Breast epithelium (tissue), 4 donors: ENCODE data around the gene PGP. TPM values are rescaled to one million over a fixed set of nuclear protein-coding genes. Genes with fewer than 3 reads are reported as not detected.

ENCODE experiments used
- DNase-seq, 2 donors: peaks; one replicate each; pipeline ENCODE4 v3.0.0-alpha.2; 2019; ENCODE audit warnings: low spot score in 2 of 2
- H3K27ac ChIP-seq, 2 donors: fragments of 200-600 bp; sonication (generic) in 1 of 2; one replicate each; pipeline ENCODE4 v1.5.1; 2016 to 2019; ENCODE audit warnings: mild to moderate bottlenecking in 1 of 2
- H3K27me3 ChIP-seq, 2 donors: fragments of 200-600 bp; sonication (generic) in 1 of 2; one replicate each; pipeline versions ENCODE4 v1.5.1 to v1.6.0; 2017 to 2019; ENCODE audit warnings: control low read depth in 1 of 2, mild to moderate bottlenecking in 1 of 2
- H3K36me3 ChIP-seq: fragments of 200-600 bp; one replicate; pipeline ENCODE4 v1.5.1; 2019
- H3K4me1 ChIP-seq, 2 donors: fragments of 200-600 bp; sonication (generic); one replicate each; pipeline ENCODE4 v1.5.1; 2016 to 2019; ENCODE audit warnings: control low read depth in 1 of 2
- H3K4me3 ChIP-seq, 3 donors: fragments of 200-600 bp; sonication (generic); 1 replicate in 2 of 3; 2 replicates in 1 of 3; pipeline ENCODE4 v1.5.1; 2016 to 2019; ENCODE audit warnings: mild to moderate bottlenecking in 3 of 3, moderate library complexity in 2 of 3
- H3K9me3 ChIP-seq, 2 donors: fragments of 200-600 bp; sonication (generic) in 1 of 2; one replicate each; pipeline ENCODE4 v1.5.1; 2016 to 2019; ENCODE audit warnings: control low read depth in 1 of 2
- CTCF ChIP-seq, 3 donors: fragments of 450-650 bp; IDR thresholded peaks; one replicate each; pipeline ENCODE4 v1.5.1; 2016 to 2017; ENCODE audit warnings: antibody characterized with exemption in 3 of 3, mild to moderate bottlenecking in 3 of 3, moderate library complexity in 3 of 3
- POLR2A ChIP-seq: fragments of 450-650 bp; IDR thresholded peaks from one replicate; pipeline ENCODE4 v1.6.1; 2016; ENCODE audit warnings: antibody characterized with exemption, mild to moderate bottlenecking, moderate library complexity
- POLR2AphosphoS5 ChIP-seq, 3 donors: sonication (generic); formaldehyde crosslinking; IDR thresholded peaks; one replicate each; pipeline ENCODE4 v1.6.1; 2017; ENCODE audit warnings: antibody characterized with exemption in 3 of 3
- intact Hi-C: fragments of 100-400 bp; cut with DNase I; formaldehyde crosslinking; loops from one replicate; pipeline ENCODE4 v1.15.1; 2023; ENCODE audit warnings: low total_unique reads
- total RNA-seq, 3 donors: library from RNA; depleted of rRNA; stranded (reverse); fragments of >200 nt; gene quantifications; one replicate each; pipeline ENCODE4 v1.1.0, GENCODE V29; 2016

PGP gene
- total RNA-seq, 3 donors from 2014 or later: 9.1 to 14.7 (median 12.9) TPM

GRCh38 chr16:2187212-2187611, 27.4 kb downstream of the PGP start:
- Histone ChIP-seq H3K9me3 (no peaks in the 10 kb centered on the region), H3K4me1 (no peaks in the 10 kb centered on the region), H3K36me3 (no peaks in the 10 kb centered on the region), H3K27ac (no peak overlapping the region), H3K27me3 (no peaks in the 10 kb centered on the region), H3K4me3 (no peak overlapping the region)
- no peak for DNase-seq
- intact Hi-C loops: no loop called here
- TF ChIP-seq CTCF (IDR thresholded peaks at IDR 0.05) (no peak), POLR2A (no peak)

GRCh38 chr16:2186505-2186904, 28.1 kb downstream of the PGP start:
- TF ChIP-seq CTCF (IDR thresholded peaks at IDR 0.05): no peak
- Histone ChIP-seq H3K4me1 (no peaks in the 10 kb centered on the region), H3K27ac (no peak overlapping the region), H3K27me3 (no peaks in the 10 kb centered on the region), H3K9me3 (no peaks in the 10 kb centered on the region), H3K36me3 (no peaks in the 10 kb centered on the region), H3K4me3 (no peak overlapping the region)
- DNase-seq: no peak
- intact Hi-C loops: no loop called here

GRCh38 chr16:2186064-2186463, 28.6 kb downstream of the PGP start:
- H3K4me1 ChIP-seq: no peaks in the 10 kb centered on the region

GRCh38 chr16:2184962-2185361, 29.7 kb downstream of the PGP start:
- Histone ChIP-seq H3K27ac (no peak overlapping the region), H3K4me3 (no peak overlapping the region), H3K9me3 (no peaks in the 10 kb centered on the region), H3K36me3 (no peaks in the 10 kb centered on the region), H3K4me1 (no peaks in the 10 kb centered on the region), H3K27me3 (no peaks in the 10 kb centered on the region)
- intact Hi-C loops: no loop called here
- no peak for TF ChIP-seq POLR2A
- TF ChIP-seq CTCF (IDR thresholded peaks at IDR 0.05): no peak
- no peak for TF ChIP-seq POLR2AphosphoS5 (IDR thresholded peaks at IDR 0.05)
- no peak for DNase-seq

More at GRCh38 chr16:2186064-2186463, 28.6 kb downstream of the PGP start:
- no peaks in the 10 kb centered on the region for H3K9me3 ChIP-seq
- no peak overlapping the region for H3K4me3 ChIP-seq
- H3K36me3 ChIP-seq: no peaks in the 10 kb centered on the region
- H3K27ac ChIP-seq: no peak overlapping the region
- no peaks in the 10 kb centered on the region for H3K27me3 ChIP-seq
- TF ChIP-seq POLR2AphosphoS5 (IDR thresholded peaks at IDR 0.05) (no peak), CTCF (IDR thresholded peaks at IDR 0.05) (no peak), POLR2A (no peak)
- intact Hi-C loops: no loop called here
- DNase-seq: no peak

- intact Hi-C loops: no loop called here
- TF ChIP-seq POLR2AphosphoS5 (IDR thresholded peaks at IDR 0.05): no peak
- no peak for TF ChIP-seq POLR2A
- TF ChIP-seq CTCF (IDR thresholded peaks at IDR 0.05): no peak
- H3K36me3 ChIP-seq: no peaks in the 10 kb centered on the region
- no peak overlapping the region for H3K4me3 ChIP-seq
- H3K4me1 ChIP-seq: no peaks in the 10 kb centered on the region
- no peak overlapping the region for H3K27ac ChIP-seq
- no peaks in the 10 kb centered on the region for H3K9me3 ChIP-seq
- no peaks in the 10 kb centered on the region for H3K27me3 ChIP-seq
- no peak for DNase-seq
These were observed 30.3 kb downstream of the PGP start for GRCh38 chr16:2184346-2184745.
